ENCODE data around the gene SOX8.
"Not testable (repeated sequence)": the region's sequence is repeated elsewhere in the genome, so short reads cannot be mapped to it uniquely, and the experiment has no call there.

SOX8 gene

DNA sequence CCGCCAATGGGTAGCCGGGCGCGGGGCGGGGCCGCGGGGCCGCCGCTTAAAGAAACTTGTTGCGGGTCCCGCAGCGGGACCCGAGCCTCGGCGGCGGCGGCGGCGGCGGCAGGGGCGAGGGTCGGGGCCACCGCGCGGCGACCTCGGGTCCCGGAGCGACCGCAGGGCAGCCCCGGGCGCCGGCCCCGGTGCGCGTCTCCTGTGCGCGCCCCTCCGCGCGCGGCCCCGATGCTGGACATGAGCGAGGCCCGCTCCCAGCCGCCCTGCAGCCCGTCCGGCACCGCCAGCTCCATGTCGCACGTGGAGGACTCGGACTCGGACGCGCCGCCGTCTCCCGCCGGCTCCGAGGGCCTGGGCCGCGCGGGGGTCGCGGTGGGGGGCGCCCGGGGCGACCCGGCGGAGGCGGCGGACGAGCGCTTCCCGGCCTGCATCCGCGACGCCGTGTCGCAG lies at the start of gene SOX8:
SOX8 (plus strand) TSS at position 76 of the 450 bp plus-strand sequence; CDS start at position 229, 153 bp downstream.
- DNase-seq (ENCODE audit: low read depth): no peak

DNA sequence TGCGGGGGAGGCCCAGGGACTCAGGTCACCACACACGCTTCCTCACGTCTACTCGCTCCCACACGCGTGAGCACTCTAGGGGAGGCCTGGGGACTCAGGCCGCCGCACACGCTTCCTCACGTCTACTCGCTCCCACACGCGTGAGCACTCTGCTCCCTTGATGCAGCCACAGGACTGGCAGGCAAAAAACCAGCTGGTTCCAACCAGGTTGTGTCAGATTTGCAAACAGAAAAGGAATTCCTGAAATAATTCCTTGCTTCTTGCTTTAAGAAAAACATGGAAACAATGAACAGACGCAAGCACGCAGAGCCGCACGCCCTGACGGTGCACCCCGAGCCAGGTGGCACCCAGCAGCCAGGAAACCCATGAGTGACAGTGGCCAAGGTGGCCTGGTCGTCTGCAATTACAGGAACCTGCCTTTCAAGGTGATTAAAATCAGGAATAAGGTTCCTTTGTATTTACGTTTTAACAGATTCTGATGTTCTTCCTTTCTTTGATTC lies 48.7 kb upstream of the SOX8 start:
- no peak for DNase-seq (ENCODE audit: low read depth)

DNA sequence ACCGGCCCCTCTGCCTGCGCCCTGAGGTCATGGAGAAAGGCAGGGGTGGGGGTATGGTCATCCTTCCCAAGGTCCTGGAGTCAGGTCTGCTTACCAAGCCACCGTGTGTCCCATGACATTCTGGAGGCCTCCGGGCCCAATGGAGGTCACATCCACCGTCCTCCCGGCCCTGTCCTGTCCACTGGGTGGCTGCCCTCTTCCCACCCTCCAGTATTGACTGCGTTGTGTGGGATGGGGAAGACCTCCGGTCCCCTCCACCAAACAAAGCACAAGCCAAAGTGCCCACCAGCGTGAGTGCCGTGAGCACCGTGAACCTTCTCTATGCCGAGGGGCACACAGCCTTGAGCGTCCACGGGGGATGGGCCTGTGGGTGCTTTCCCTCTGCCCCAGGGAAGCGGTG lies 48.0 kb upstream of the SOX8 start:
- no peak for DNase-seq (ENCODE audit: low read depth)

DNA sequence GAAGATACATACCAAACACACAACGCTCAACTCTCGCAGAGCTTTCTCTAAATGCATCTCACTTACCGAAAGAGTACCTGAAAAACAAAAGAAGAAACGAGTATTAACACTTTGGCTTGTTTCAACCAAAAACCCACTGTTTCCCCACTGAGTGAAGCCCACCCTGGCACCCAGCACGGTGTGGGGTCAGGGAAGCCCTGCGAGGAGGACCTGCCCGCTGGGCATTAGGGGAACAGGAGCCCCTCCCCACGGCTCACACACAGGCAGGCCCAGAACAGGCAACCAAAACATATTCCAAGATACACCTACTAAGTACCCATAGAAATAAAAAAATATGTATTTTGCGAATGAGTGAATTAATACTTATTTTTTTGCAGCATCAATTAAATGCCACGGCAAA lies 47.4 kb upstream of the SOX8 start:
- DNase-seq (ENCODE audit: low read depth): no peak

DNA sequence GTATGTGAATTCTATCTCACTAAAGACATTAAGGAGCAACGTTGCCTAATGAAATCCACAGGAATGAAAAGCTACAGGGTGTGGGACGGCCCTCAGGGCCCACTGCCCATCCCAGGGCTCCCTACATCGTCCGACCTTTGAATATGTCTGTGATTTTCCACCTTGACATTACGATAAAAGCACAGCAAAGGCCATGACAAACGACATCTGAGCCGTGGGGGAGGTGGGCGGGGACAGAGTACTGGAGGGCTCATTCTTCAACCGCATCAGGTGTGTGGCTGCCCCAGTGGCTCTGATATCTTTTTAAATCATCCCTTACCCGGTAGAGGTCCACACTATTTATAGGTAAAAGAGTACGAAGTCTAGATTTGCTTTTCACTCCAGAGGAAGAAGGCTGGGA lies 45.9 kb upstream of the SOX8 start:
- no peak for DNase-seq (ENCODE audit: low read depth)

DNA sequence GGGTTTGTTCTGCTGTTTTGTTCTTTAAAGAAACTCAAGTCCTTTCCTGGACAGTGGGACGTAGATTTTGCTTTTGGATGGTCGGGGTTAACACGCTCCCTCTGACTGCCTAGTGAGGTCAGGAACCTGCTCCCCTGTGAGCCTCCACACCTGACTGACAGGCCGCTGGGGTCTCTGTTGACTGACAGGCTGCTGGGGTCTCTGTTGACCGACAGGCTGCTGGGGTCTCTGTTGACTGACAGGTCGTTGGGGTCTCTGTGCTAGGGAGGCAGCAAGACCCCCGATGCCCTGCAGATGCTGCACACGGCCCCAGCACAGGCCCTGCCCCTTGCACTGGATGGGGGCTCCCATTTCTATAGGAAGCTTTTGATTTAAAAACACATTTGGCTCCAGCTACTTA lies 44.3 kb upstream of the SOX8 start:
- no peak for DNase-seq (ENCODE audit: low read depth)

DNA sequence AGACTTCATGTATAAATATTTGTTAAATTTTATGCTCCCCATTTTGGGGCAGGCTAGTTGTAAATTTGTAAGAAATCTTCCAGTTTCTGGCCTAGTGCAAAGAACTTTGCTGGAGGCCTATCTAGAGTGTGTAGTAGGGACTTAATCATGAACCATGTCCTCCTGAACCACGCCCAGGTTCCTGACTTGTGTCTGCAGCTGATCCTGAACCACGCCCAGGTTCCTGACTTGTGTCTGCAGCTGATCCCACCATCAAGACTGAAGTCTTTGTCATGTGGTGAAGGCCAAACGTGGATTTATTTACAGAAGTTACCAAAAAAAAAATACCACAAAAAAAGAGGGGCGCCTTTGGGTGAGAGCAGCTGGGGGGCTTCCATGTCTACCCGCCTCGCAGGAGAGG lies 43.8 kb upstream of the SOX8 start:
- no peak for DNase-seq (ENCODE audit: low read depth)

DNA sequence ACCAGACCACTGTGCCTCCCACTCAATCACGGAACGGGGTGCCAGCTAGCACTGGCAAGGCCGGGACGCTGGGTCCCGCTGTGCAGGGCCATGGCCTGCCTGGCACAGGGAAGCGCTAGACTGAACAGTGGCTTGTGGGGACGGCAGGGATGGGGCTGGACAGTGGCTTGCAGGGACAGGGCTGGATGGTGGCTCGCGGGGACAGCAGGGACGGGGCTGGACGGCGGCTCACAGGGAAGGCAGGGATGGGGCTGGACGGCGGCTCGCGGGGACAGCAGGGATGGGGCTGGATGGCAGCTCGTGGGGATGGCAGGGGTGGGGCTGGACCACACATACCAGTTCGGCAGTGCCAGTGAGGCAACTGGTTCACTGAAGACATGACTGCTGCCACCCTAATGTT lies 43.4 kb upstream of the SOX8 start:
- DNase-seq (ENCODE audit: low read depth): no peak

DNA sequence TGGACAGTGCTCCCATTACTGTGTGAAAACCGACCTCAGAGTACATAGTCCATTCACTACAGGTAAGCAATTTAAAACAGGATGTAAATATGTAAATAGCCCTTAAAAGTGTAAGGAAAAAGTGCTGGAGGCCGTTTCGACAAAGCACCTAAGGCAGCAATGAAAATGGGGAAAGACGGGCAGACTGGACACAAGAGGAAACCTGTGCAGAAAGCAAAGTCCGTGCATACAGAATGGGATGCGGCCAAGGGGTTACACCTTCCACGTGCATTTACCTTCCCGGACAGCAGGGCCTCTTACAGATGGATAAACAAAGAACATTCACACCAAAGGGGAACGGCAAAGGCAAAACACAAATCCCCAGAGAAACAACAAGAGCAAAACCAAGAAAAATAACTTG lies 42.8 kb upstream of the SOX8 start:
- no peak for DNase-seq (ENCODE audit: low read depth)

DNA sequence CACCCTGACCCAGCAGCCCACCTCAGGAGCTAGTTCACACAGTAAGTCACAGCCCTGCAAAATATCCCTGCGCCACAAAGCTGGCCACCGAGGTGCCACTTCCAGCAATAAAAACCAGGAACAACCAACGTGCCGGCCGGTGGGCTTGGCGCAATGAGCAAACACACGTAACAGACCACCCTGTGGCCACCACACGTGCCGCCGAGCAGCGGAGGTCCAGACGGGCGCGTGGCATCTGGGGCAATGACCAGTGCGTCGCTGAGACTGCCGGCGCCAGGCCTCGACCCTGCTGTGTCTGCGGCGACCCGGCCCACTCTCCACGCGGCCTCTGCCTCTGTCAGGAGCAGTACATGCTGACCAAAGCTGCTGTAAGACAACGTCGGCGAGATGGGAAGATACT lies 42.3 kb upstream of the SOX8 start:
- DNase-seq (ENCODE audit: low read depth): no peak

DNA sequence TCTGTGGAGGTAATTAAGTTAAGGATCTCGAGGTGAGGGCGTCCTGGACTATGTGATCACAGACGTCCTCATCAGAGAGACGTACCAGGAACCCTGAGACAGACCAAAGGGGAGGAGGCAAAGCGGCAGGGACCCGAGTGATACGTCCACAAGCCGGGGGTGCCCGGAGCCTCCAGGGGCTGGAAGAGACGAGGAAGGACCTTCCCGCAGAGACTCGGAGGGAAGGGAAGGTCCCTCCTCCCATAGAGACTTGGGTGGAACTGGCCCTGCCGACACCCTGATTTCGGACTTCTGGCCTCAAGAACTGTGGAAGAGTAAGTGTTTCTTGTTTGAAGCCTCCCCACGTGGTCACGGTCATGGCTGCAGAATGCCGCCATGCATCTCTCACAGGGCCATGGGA lies 41.6 kb upstream of the SOX8 start:
- no peak for DNase-seq (ENCODE audit: low read depth)

DNA sequence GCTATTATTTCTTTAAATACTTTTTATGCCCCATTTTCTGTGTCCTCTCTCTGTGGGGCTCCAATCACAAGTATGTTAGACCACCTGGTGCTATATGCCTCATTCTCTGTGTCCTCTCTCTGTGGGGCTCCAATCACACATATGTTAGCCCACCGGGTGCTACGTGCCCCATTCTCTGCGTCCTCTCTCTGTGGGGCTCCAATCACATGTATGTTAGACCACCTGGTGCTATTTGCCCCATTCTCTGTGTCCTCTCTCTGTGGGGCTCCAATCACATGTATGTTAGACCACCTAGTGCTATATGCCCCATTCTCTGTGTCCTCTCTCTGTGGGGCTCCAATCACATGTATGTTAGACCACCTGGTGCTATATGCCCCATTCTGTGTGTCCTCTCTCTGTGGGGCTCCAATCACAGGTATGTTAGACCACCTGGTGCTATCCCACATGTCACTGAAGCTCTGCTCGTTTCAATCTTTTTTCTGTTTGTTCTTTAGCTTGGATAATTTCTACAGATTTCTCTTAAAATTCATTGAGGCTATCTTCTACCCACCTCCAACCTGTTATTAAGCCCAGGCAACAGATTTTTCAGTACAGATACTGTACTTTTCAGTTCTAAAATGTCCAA lies 39.0 kb upstream of the SOX8 start:
- DNase-seq (ENCODE audit: low read depth): no peak

DNA sequence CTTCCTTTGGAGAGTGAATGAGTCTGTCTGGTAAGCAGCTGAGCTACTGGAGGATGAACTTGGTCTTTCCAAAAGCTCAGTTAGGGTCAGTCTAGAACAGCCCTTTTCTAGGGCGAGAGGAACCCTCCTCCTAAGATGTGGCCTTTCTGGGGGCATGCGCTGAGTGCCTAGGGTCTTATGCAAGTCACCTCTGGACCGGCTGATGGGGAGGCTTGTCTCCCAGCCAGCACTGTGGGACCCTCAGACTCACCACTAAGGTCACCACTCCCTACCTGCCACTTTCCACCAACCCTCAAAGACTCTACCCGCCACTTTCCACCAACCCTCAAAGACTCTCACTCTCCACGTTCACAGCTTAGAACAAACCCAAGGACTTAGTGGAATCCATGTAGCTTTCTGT lies 37.6 kb upstream of the SOX8 start:
- no peak for DNase-seq (ENCODE audit: low read depth)

DNA sequence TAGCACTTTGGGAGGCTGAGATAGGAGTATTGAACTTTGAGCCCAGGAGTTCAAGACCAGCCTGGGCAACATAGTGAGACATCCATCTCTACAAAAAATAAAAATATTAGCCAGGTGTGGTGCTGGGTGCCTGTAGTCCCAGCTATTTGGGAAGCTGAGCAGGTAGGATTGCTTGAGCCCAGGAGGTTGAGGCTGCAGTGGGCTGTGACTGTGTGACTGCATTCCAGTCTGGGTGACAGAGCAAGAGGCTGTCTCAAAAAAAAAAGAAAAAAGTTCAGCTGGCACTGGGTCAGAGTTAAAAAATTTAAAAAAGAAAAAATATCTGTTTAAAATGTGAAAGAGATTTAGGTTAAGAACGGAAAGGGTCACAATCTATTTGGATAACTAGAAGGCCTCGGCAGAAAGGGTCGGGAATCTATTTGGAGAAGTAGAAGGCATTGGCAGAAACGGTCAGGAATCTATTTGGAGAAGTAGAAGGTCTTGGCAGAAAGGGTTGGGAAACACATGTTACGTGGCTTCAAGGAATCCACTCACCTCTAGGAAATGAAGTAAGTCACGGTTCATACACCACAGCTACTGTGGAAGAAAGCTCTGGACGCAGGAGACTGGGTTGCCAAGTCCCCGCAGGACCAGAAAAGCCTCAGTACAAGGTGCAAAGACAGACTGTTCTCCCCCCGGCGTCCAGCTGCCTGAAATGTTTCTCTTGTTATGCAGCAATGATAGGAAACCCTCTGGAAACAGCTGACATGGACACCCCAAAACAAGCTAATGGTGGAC lies 36.1 kb upstream of the SOX8 start:
- no peak for DNase-seq (ENCODE audit: low read depth)

DNA sequence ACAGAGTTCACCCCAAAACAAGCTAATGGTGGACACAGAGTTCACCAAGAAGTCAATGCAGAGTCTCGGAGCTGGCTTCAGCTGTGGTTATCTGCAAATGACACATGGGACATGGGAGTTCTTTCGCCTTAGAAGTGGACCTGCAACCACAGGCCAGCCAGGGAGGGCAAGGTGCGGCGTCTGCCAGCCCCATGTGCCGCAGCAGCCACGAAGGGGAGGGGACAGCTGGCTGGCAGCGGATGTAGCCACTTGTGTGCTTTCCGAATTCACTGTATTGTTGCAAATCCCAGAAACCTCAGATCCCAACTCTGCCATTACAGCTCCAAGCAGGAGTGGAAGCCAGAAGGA lies 35.5 kb upstream of the SOX8 start:
- no peak for DNase-seq (ENCODE audit: low read depth)

DNA sequence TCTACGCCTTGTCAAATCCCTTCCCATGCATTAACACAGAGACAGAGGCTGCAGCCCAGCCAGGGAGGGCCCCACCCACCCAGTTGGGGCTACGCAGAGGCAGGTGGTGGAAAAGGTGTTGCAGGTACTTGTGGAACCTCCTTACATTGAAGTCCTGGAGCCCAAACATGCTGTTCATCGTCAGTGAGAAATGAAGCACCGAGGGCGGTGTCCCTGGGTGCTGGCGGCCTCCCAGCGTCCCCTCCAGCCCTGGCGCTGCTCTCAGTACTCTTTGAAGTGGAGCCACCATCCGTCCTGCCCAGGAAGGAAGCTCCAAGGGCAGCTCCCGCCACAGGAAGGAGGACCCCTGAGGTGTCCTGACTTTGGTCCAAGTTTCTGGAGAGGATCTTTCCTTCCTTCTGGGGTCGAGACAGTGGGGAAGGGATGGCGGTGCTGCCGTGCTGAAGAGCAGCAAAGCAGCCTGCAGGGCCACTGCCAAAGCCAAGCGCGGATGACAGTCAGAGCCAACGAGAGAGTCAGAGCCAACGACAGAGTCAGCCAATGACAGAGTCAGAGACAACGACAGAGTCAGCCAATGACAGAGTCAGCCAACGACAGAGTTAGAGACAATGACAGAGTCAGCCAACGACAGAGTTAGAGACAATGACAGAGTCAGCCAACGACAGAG lies 34.2 kb upstream of the SOX8 start:
- DNase-seq (ENCODE audit: low read depth): no peak

DNA sequence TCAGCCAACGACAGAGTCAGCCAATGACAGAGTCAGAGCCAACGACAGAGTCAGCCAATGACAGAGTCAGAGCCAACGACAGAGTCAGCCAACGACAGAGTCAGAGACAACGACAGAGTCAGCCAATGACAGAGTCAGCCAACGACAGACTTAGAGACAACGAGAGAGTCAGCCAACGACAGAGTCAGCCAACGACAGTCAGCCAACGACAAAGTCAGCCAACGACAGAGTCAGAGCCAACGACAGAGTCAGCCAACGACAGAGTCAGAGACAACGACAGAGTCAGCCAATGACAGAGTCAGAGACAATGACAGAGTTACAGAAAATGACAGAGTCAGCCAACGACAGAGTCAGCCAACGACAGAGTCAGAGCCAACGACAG lies 33.7 kb upstream of the SOX8 start:
- not testable (repeated sequence) for DNase-seq (ENCODE audit: low read depth)

DNA sequence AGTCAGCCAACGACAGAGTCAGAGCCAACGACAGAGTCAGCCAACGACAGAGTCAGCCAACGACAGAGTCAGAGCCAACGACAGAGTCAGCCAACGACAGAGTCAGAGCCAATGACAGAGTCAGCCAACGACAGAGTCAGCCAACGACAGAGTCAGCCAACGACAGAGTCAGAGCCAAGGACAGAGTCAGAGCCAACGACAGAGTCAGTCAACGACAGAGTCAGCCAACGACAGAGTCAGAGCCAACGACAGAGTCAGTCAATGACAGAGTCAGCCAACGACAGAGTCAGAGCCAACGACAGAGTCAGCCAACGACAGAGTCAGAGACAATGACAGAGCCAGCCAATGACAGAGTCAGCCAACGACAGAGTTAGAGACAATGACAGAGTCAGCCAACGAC lies 32.8 kb upstream of the SOX8 start:
- not testable (repeated sequence) for DNase-seq (ENCODE audit: low read depth)

DNA sequence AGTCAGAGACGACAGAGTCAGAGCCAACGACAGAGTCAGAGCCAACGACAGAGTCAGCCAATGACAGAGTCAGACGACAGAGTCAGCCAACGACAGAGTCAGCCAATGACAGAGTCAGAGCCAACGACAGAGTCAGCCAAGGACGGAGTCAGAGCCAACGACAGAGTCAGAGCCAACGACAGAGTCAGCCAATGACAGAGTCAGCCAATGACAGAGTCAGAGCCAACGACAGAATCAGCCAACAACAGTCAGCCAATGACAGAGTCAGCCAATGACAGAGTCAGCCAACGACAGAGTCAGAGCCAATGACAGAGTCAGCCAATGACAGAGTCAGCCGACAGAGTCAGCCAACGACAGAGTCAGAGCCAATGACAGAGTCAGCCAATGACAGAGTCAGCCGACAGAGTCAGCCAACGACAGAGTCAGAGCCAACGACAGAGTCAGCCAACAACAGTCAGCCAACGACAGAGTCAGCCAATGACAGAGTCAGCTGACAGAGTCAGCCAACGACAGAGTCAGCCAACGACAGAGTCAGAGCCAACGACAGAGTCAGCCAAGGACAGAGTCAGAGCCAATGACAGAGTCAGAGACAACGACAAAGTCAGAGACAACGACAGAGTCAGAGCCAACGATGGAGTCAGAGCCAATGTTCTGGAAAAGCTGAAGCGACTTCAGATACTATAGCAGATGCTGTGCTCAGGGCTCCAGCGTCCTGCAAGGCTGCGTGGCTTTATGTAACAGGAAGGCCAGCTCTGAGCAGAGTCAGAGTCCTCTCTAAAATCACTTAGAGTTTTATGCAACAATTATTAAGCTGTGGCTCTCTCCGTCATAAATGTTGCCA lies 30.6 kb upstream of the SOX8 start:
- DNase-seq (ENCODE audit: low read depth): not testable (repeated sequence)

DNA sequence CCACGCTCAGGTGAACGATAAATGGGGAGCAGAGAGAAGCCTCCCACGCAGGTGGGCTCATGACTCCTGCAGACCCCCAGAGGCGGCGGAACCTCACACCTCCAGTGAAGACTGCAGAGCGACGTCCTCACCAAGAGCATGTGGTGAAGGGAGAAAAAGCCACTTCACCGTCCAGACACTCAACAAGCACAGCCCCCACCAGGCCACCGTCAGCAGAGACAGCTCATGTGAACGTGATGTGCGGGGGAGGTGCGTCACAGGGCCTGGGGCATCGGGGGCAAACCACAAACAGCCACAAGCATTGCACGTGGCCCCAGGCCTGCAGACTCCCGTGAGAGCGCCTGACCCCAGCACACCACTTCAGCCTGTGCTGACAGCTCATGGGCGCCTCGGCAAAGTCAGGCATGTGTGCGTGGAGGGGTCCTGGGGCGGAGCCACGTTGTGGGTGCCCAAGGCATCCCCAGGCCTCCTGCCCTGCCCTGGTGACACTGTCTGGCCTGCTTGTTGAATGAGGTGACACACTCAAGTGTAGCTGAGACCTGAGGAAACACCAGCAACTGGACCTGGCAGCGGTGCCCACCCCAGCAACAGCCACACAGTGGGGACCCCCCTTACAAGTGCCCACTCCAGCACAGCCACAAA lies 29.8 kb upstream of the SOX8 start:
- DNase-seq (ENCODE audit: low read depth): peak; percentile 64

DNA sequence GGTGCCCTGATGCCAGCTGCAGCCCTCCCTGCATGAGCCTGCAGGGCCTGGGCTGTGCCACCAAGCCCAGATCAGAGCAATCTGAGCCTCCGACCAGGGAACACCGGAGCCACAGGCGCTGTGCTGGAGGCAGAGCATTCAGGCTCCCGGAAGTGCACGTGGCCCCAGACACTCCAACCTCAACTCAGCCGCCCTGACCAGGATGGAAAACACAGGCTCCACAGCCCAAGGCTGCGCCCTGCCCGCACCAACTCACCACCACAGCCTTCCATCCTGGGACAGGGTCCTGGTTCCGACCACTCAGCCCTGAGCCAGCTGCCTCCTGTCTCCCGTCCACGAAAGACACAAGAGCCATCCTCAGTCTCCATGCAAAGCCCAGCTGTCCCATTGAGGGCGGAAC lies 29.2 kb upstream of the SOX8 start:
- DNase-seq (ENCODE audit: low read depth): no peak

DNA sequence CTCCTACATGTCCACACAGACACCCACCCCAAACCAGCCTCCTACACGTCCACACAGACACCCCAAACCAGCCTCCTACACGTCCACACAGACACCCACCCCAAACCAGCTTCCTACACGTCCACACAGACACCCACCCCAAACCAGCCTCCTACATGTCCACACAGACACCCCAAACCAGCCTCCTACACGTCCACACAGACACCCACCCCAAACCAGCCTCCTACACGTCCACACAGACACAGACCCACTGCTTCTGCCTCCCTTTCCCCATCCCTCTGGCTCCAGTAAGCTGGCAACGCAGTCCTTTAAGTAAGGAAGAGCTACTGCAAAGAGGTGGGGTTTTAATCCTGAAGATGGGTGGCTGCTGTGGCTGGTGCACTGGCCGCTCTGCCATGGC lies 27.8 kb upstream of the SOX8 start:
- not testable (repeated sequence) for DNase-seq (ENCODE audit: low read depth)

Measured in CMK (cell line).